ENCODE results near the gene FAM13A. TPM values are rescaled to one million over a fixed set of nuclear protein-coding genes. Genes with fewer than 3 reads are reported as not detected.

Gene FAM13A
- polyA plus RNA-seq, 1 donor from 2014 or later: 4.0 TPM

GRCh38 chr4:88843067-88843685, 213.8 kb downstream of the FAM13A start:
- H3K27ac ChIP-seq (ENCODE audit: low read length): no peak overlapping the region
- TF ChIP-seq TAF1 (IDR thresholded peaks at IDR 0.05; ENCODE audit: low read depth) (no peak), EZH2 (IDR thresholded peaks at IDR 0.05; ENCODE audit: borderline replicate concordance, insufficient read depth, low read length, poor library complexity, severe bottlenecking) (no peak), MXI1 (conservative IDR thresholded peaks at IDR 0.05; ENCODE audit: poor library complexity, severe bottlenecking) (no peak), RAD21 (conservative IDR thresholded peaks at IDR 0.05) (no peak), REST (IDR thresholded peaks at IDR 0.05; ENCODE audit: borderline replicate concordance) (no peak), POLR2AphosphoS5 (IDR thresholded peaks at IDR 0.05) (no peak), SMC3 (conservative IDR thresholded peaks at IDR 0.05; ENCODE audit: poor library complexity) (no peak), EP300 (conservative IDR thresholded peaks at IDR 0.05; ENCODE audit: poor library complexity, severe bottlenecking) (no peak)
- TF ChIP-seq, protein P1, sequence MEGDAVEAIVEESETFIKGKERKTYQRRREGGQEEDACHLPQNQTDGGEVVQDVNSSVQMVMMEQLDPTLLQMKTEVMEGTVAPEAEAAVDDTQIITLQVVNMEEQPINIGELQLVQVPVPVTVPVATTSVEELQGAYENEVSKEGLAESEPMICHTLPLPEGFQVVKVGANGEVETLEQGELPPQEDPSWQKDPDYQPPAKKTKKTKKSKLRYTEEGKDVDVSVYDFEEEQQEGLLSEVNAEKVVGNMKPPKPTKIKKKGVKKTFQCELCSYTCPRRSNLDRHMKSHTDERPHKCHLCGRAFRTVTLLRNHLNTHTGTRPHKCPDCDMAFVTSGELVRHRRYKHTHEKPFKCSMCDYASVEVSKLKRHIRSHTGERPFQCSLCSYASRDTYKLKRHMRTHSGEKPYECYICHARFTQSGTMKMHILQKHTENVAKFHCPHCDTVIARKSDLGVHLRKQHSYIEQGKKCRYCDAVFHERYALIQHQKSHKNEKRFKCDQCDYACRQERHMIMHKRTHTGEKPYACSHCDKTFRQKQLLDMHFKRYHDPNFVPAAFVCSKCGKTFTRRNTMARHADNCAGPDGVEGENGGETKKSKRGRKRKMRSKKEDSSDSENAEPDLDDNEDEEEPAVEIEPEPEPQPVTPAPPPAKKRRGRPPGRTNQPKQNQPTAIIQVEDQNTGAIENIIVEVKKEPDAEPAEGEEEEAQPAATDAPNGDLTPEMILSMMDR (IDR thresholded peaks at IDR 0.05; ENCODE audit: poor library complexity, severe bottlenecking): no peak
- no peaks in the 10 kb centered on the region for H3F3A ChIP-seq (ENCODE audit: insufficient read depth, low read length, poor library complexity, severe bottlenecking)
- no peak overlapping the region for H3K9ac ChIP-seq (ENCODE audit: low read length)
- no peak overlapping the region for H2AFZ ChIP-seq (ENCODE audit: low read depth, low read length)
- H4K20me1 ChIP-seq (ENCODE audit: insufficient read depth): no peaks in the 10 kb centered on the region
- H3K36me3 ChIP-seq (ENCODE audit: insufficient read depth, low read length): no peaks in the 10 kb centered on the region
- no peak overlapping the region for H3K4me2 ChIP-seq (ENCODE audit: low read length)
- H3K27me3 ChIP-seq (ENCODE audit: insufficient read depth, low read depth, low read length): no peaks in the 10 kb centered on the region
- no peaks in the 10 kb centered on the region for H3K9me3 ChIP-seq (ENCODE audit: low read length)
- no peaks in the 10 kb centered on the region for H3K79me2 ChIP-seq (replicated peaks; ENCODE audit: insufficient read depth, low read length)
- H3K4me3 ChIP-seq (ENCODE audit: low read length): no peak overlapping the region
- H3K9me2 ChIP-seq (ENCODE audit: insufficient read depth, low read length): no peaks in the 10 kb centered on the region

DNA sequence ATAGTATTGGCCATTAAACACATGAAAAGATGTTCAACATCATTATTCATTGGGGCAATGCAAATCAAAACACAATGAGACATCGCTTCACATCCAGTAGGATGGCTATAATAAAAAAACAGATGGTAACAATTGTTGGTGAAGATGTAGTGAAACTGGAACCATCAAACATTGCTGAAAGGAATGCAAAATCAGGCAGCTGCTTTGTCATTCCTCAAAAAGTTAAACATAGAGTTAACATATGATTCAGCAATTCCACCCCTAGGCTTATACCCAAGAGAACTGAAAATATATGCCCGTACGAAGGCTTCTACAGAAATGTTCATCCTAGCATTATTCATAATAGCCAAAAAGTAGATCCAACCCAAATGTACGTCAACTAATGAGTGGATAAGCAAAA, 215.3 kb downstream of the FAM13A start:
- no peak overlapping the region for H2AFZ ChIP-seq (ENCODE audit: low read depth, low read length)
- no peak overlapping the region for H3K4me2 ChIP-seq (ENCODE audit: low read length)
- TF ChIP-seq SMC3 (conservative IDR thresholded peaks at IDR 0.05; ENCODE audit: poor library complexity) (no peak), POLR2AphosphoS5 (IDR thresholded peaks at IDR 0.05) (no peak), TAF1 (IDR thresholded peaks at IDR 0.05; ENCODE audit: low read depth) (no peak), EP300 (conservative IDR thresholded peaks at IDR 0.05; ENCODE audit: poor library complexity, severe bottlenecking) (no peak), MXI1 (conservative IDR thresholded peaks at IDR 0.05; ENCODE audit: poor library complexity, severe bottlenecking) (no peak), EZH2 (IDR thresholded peaks at IDR 0.05; ENCODE audit: borderline replicate concordance, insufficient read depth, low read length, poor library complexity, severe bottlenecking) (no peak), RAD21 (conservative IDR thresholded peaks at IDR 0.05) (no peak), REST (IDR thresholded peaks at IDR 0.05; ENCODE audit: borderline replicate concordance) (no peak)
- TF ChIP-seq, protein P1 (IDR thresholded peaks at IDR 0.05; ENCODE audit: poor library complexity, severe bottlenecking): no peak
- no peaks in the 10 kb centered on the region for H3K9me2 ChIP-seq (ENCODE audit: insufficient read depth, low read length)
- no peak overlapping the region for H3K4me3 ChIP-seq (ENCODE audit: low read length)
- no peak overlapping the region for H3K27ac ChIP-seq (ENCODE audit: low read length)
- H3K36me3 ChIP-seq (ENCODE audit: insufficient read depth, low read length): no peaks in the 10 kb centered on the region
- H3K79me2 ChIP-seq (replicated peaks; ENCODE audit: insufficient read depth, low read length): no peaks in the 10 kb centered on the region
- H3K9ac ChIP-seq (ENCODE audit: low read length): no peak overlapping the region
- H3F3A ChIP-seq (ENCODE audit: insufficient read depth, low read length, poor library complexity, severe bottlenecking): no peaks in the 10 kb centered on the region
- no peaks in the 10 kb centered on the region for H4K20me1 ChIP-seq (ENCODE audit: insufficient read depth)
- no peaks in the 10 kb centered on the region for H3K9me3 ChIP-seq (ENCODE audit: low read length)
- no peaks in the 10 kb centered on the region for H3K27me3 ChIP-seq (ENCODE audit: insufficient read depth, low read depth, low read length)
